ENCODE measurements around the gene SLC46A1. TPM values are rescaled to one million over a fixed set of nuclear protein-coding genes. Genes with fewer than 3 reads are reported as not detected.

Gene SLC46A1
- total RNA-seq, 1 donor from 2014 or later: 1.7 TPM

GRCh38 chr17:28379814-28380801 lies 25.9 kb downstream of the SLC46A1 start:
- peak; percentile 37 for ATAC-seq

- ATAC-seq: no peak
Measured at GRCh38 chr17:28372945-28373274, 33.1 kb downstream of the SLC46A1 start.

DNA sequence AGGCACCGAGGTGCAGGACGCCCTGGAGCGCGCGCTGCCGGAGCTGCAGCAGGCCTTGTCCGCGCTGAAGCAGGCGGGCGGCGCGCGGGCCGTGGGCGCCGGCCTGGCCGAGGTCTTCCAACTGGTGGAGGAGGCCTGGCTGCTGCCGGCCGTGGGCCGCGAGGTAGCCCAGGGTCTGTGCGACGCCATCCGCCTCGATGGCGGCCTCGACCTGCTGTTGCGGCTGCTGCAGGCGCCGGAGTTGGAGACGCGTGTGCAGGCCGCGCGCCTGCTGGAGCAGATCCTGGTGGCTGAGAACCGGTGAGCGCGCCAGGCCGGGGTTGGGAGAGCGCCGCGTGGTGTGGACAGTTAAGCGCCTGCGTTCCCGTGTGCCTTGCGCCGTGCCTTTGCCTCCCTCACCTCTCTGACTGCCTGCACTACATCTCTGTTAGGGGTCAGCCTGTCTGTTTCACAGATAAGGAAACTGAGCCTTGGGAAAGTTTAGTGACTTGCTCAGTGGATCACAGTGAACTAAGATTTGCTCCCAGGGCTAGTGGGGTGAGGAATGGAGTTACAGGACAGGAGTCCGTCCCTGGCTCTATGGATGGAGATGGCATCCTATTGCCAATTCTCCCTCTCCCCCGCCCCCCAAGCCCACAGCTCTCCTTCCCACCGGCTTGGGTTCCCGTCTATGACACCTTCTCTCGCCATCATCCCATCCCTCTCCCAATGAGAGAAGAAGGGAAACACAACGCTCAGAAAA lies 33.6 kb downstream of the SLC46A1 start:
- ATAC-seq: no peak

- ATAC-seq: peak; percentile 68
Measured at GRCh38 chr17:28371245-28372202, 34.5 kb downstream of the SLC46A1 start, which contains the start of gene SARM1. Gene SARM1 (plus strand): TSS chr17:28371694. CDS start chr17:28372033, 339 bp downstream.

- ATAC-seq: no peak
Measured at GRCh38 chr17:28370744-28371103, 35.3 kb downstream of the SLC46A1 start.

DNA sequence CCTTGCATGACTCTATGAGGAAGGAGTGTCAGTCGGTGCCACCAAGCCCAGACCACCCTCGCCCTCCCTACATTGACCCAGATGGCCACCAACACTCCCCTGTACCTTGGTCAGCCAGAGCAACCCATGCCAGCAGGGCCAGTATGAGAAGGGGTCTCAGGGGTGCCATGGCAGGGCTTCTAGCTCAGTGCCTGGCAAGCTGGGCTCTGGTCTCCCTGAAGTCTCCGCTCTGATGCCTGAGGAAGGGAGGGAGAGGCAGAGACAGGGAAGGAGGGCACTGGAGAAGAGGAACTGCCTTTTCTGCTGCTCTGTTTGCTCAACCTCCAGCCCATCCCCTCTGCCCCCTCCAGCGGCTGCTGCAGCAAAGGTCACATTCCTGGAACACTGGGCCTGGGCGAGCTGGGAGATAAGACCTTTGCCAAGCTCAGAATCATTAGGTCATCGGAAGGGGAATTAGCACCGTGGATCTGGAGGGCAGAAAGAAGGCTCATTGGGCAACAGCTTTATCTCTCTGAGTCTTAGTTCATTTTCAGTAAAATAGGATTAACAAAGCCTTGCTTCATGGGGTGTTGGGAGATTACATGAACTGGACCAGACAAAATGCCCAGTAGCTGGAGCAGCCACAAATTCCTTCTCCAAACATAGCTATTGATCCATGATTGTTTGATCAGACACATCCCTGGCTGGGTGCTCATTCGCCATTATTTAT lies 35.8 kb downstream of the SLC46A1 start, which contains the start of gene VTN:
Gene VTN, minus strand, starts transcription at position 273 of the 709 bp plus-strand sequence. Its CDS starts 104 bp downstream, at position 169.
- ATAC-seq: no peak

DNA sequence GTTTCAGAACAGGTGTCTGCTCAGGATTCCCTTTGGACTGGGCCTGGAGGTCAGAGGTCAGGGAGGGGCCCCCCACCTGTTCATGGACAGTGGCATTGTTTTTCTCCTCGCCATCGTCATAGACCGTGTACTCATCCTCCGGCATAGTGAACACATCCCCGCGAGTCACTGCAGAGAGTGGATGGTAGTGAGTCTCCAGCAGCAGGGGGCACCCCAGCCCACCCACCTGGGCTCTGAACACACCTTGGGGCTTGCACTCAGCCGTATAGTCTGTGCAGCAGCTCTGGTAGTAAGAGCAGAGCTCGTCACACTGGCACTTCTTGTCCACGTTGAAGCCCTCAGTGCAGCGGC lies 36.4 kb downstream of the SLC46A1 start:
- no peak for ATAC-seq

GRCh38 chr17:28368915-28369683 lies 36.9 kb downstream of the SLC46A1 start:
- ATAC-seq: no peak

DNA sequence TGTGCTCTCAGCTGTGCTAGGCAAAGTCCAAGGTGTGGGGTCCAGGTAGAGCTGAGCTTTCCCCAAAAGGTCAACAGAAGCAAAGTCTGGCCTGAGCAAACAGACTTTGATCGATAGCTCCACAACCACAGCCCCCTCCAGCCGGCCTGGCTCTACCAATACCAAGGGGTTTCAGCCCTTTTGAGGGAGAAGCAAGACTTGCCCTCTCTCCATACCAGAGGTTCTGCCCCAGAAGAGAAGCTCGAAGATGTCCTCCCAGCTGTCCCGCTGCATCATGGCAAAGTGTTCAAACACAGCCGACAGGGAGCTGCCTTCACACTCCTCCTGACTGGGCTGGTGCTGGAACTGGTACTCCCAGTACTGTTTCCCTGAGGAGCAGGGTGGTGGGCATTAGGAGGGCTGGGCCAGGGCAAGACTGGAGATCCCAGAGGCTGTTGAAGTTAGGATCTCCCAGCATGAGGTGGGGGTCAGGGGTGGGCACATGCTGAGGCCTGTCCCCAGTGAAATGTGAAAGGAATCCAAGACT lies 37.6 kb downstream of the SLC46A1 start:
- ATAC-seq: no peak

DNA sequence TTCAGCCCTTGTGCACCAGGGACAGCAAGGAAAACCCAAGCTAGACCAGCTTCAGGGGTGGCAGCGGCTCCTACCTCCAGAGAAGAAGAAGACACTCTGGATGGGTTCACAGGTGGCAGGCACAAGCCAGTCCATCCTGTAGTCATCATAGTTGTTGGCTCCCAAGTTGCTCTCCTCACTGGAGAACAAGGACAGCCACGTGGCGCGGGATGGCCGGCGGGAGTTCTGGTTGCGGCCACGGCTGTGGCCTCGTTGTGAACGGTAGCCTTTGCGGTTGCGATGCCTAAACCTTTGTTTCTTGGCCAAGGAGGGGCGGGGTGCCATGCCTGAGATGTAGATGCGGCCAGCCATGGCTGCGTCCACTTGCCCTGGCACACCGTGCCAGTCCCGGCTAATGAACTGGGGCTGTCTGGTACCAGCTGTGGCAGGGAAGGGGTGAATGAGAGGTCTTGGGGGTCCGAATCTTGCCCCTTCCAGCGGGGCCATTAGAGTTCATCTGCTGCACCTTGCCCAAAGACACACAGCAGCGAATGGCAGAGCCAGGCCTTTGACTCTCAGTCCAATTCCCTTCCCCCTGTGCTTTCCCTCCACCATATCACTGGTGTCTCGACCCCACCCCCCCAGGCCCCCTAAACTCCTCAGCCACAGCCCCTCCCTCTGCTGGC lies 38.2 kb downstream of the SLC46A1 start:
- no peak for ATAC-seq

DNA sequence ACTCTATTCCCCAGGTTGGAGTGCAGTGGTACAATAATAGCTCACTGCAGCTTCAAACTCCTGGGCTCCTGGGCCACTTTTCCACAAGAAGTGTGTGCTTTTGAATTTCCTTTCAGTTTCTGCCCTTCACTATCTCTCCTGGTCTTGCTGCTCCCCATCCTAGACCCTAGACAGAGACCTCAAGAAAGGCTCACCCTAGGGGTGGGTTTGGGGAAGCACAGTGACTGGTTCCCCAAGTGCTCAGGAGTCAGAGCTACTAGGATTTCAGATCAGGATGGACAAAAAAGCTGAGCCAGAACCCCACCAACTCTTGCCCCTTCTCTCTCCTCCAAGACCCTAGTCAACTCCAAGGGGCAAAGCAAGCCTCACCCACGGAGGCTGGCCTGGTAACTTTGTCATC lies 39.4 kb downstream of the SLC46A1 start:
- no peak for ATAC-seq

DNA sequence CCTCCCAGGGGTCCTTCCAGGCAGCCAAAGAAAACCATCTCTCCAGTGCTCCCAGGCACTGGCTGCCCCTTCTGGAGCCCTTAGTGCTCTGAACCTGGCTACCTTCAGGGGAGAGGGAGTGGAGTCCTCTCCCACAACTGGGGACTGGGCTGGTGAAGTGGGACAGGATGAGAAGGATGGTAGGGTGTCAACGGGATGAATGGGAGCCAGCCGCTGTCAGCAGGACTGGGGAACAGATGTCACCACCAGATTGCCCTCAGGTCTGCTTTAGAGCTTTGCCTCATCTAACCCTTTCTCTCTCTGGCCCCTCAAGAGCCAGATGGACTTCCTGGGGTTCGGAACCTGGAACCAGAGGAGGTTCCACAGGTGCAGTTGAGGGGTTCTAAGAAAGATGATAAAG lies 40.5 kb downstream of the SLC46A1 start:
- ATAC-seq: no peak

DNA sequence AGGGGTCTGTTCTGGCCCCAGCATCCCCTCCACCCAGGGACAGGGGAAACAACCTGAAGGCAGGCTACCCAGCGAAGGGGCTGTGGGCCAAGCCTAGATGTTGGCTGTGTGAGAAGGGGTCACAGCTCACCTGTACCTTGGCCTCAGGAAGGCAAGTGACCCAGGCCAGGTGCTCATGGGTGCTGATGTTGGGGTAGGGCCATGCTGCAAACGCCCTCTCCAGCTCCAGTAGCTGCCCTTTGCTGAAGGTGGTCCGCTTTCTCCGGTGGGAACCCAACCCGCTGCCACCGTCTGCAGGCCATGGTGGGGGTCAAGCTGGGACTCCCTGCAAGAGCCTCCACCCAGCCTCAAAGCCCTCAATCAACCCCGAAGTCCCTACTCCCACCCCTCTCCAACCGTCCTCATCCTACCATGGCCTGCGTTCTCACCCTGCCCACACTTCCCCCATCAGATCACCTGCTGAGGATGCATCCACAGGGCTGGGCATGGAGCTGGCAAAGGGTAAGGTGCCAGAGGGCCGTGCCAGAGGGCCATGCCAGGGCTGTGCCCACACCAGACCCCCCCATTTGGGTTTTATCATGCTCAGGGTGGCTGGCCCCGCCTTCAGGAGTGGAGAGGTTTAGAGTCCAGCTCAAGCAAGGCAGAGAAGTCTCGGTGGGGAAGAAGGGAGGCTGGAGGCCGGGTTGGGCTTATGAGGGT lies 41.2 kb downstream of the SLC46A1 start, which contains the start of gene SEBOX:
Gene SEBOX, minus strand, starts transcription at position 535 of the 699 bp plus-strand sequence. Its CDS starts 48 bp downstream, at position 487.
- ATAC-seq: no peak

DNA sequence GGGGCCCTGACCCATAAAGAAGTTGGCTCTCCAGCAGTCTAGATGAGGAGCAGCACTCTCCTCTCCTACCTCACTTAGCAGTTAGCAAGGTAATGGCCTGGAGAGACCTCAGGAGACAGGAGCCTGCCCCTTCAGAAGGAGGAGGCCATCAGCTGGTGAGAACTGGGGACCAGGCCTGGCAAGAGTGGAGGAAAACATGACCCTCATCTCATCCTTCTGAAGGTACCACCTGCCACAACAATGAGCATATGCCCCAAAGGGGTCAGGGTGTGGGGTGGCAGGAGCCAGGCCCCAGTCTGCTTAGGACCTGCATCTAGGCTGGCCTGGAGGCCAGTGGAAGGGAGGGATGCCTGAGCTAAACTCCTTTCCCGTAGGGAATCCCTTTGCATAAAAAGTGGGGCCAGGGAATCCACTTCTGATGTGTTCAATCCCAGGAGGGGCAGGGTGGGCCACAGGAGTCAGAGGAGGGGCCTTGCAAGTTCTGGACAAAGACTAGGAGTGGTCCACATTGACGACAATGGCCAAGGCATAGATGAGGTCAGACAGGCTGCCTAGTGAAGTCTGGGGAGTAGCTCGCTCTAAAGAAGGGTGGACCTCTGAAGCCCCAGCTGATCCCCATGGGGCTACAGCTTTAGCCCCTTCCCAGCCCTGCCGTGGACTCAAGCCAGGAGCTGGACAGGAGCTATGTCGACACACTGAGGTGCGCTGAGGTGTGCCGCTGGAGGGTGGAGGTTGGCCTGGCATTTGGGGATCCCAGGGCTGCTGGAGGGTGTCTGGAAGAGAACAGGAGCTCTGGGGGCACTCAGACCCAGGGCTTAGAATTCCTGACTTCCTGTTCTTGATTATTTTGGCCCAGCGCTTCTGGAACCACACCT lies 42.0 kb downstream of the SLC46A1 start:
- no peak for ATAC-seq

DNA sequence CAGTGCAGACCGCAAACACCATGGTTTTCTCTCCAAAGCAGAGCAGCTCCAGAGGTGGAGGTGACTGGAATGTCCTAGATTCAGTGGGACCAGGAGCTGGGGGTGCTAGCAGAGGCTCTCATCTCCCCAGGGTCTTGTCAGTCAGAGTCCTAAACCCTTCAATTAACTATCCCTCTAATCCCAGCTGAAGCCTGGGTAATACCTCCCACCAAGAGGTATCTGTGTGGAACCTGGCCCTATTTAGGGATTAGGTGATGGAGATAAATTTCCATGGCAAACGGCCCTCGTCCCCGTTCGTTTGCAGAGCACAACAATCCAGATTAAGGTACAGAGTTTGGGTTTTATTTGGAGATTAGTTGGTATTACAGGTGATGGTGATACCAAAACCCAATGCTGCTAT lies 42.8 kb downstream of the SLC46A1 start:
- no peak for ATAC-seq

DNA sequence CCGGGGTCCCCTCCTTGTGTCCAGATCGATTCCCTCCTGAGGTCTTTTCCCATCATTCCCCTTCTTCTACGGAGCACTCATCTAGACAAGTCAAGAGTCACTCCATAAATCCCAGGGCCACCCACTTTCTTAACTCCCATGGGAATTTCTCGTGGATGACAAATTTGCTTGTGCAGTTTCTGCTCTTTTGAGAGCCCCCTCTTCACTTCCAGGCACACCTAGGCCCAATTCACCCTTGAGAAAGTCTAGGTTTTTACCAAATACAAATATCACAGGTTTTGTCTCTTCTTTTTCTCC lies 48.2 kb downstream of the SLC46A1 start:
- no peak for ATAC-seq

GRCh38 chr17:28357061-28357900 lies 48.7 kb downstream of the SLC46A1 start, which contains the start of gene POLDIP2:
Gene POLDIP2 (minus strand): TSS chr17:28357527. CDS start chr17:28357448, 79 bp downstream.
- ATAC-seq: peak; percentile 99
